HepG2 (cell line): ENCODE data around the gene ZNF341. TPM values are rescaled to one million over a fixed set of nuclear protein-coding genes. Genes with fewer than 3 reads are reported as not detected.

ENCODE experiments used
- ATAC-seq: fragments of 200-7000 bp; cut with Tn5 transposase; 3 replicates; pipeline ENCODE4 v1.9.1; 2020; ENCODE audit warnings: mild to moderate bottlenecking, moderate library complexity
- BruUV-seq: library from RNA; stranded (reverse); fragments of 400-500 nt; replicated peaks from 2 replicates; lab custom pipeline; 2021; lab: Mats Ljungman, UMichigan
- CTCF ChIA-PET: fragments of 300-600 bp; formaldehyde crosslinking; extraction: SDS; loops from one replicate; lab custom pipeline; 2021; ENCODE audit warnings: low total read pairs, inconsistent platforms, low intra/inter-chr PET ratio; lab: Yijun Ruan, JAX
- POLR2A ChIA-PET: fragments of 350-600 bp; sonication (Branson Sonifier 250); formaldehyde crosslinking; loops from one replicate; lab custom pipeline; 2020; ENCODE audit warnings: antibody characterized with exemption, inconsistent platforms; lab: Yijun Ruan, JAX
- DNase-seq: peaks from one replicate; pipeline ENCODE4 v3.0.0-alpha.2; 2015; ENCODE audit warnings: low spot score
- FAIRE-seq: peaks from 3 replicates; lab custom pipeline; 2011; peaks lifted over from hg19 to GRCh38; lab: Jason Lieb, UNC
- H2AFZ ChIP-seq: one replicate; pipeline ENCODE4 v1.6.1; 2011; ENCODE audit warnings: low read length, inconsistent platforms
- H3K27ac ChIP-seq: fragments of 300-600 bp; 3 replicates; pipeline ENCODE4 v1.8.0; 2011; ENCODE audit warnings: mixed run types, mild to moderate bottlenecking, mixed read lengths, low read length, inconsistent platforms; ENCODE audit not compliant: insufficient read depth; ENCODE audit errors: extremely low read length
- H3K27me3 ChIP-seq, 2 experiments: fragments of 200-600 bp in 1 of 2; 2 replicates in 1 of 2; 3 replicates in 1 of 2; pipeline versions ENCODE4 v1.6.0 to v1.8.0; 2011; ENCODE audit warnings: low read length in 2 of 2, mild to moderate bottlenecking in 2 of 2, moderate library complexity in 2 of 2, inconsistent platforms in 1 of 2; ENCODE audit not compliant: insufficient read depth in 2 of 2, control insufficient read depth in 1 of 2
- H3K36me3 ChIP-seq, 2 experiments: fragments of 200-600 bp in 1 of 2; replicated peaks in 1 of 2; 2 replicates in 1 of 2; 3 replicates in 1 of 2; pipeline versions ENCODE4 v1.5.1 to v1.8.0; 2011; ENCODE audit warnings: low read length in 2 of 2, inconsistent platforms in 1 of 2; ENCODE audit not compliant: insufficient read depth in 2 of 2, control insufficient read depth in 1 of 2
- H3K4me1 ChIP-seq: 2 replicates; pipeline ENCODE4 v1.5.1; 2012; ENCODE audit warnings: low read length, inconsistent platforms; ENCODE audit not compliant: insufficient read depth
- H3K4me2 ChIP-seq: 2 replicates; pipeline ENCODE4 v1.6.0; 2011; ENCODE audit warnings: low read depth, low read length, inconsistent platforms
- H3K4me3 ChIP-seq, 3 experiments: fragments of 200-600 bp in 1 of 3; sonication (generic), shearing (Covaris generic) in 1 of 3; replicated peaks in 1 of 3; 2 replicates each; pipeline ENCODE4 v1.5.1; 2011 to 2016; ENCODE audit warnings: low read length in 3 of 3, inconsistent platforms in 2 of 3, low read depth in 2 of 3, mild to moderate bottlenecking in 2 of 3, control low read depth in 1 of 3, mixed read lengths in 1 of 3; ENCODE audit not compliant: insufficient read depth in 1 of 3
- H3K79me2 ChIP-seq: one replicate; pipeline ENCODE4 v1.6.1; 2011; ENCODE audit warnings: low read length, inconsistent platforms; ENCODE audit not compliant: insufficient read depth
- H3K9ac ChIP-seq: 2 replicates; pipeline ENCODE4 v1.6.0; 2011; ENCODE audit warnings: mild to moderate bottlenecking, low read depth, low read length, inconsistent platforms; ENCODE audit not compliant: insufficient read depth
- H3K9me3 ChIP-seq: 2 replicates; pipeline ENCODE4 v1.5.1; 2012; ENCODE audit warnings: mild to moderate bottlenecking, low read length
- H4K20me1 ChIP-seq: 2 replicates; pipeline ENCODE4 v1.6.0; 2011; ENCODE audit warnings: inconsistent platforms, mild to moderate bottlenecking, low read length, moderate library complexity; ENCODE audit not compliant: insufficient read depth
- AHR ChIP-seq: IDR thresholded peaks from 2 replicates; pipeline ENCODE4 v1.6.1; 2018; ENCODE audit warnings: missing genetic modification reagents, missing compliant biosample characterization
- BRD4 ChIP-seq: sonication (generic); formaldehyde crosslinking; IDR thresholded peaks from 2 replicates; pipeline ENCODE4 v1.4.0; 2020; ENCODE audit warnings: missing genetic modification reagents
- CEBPG ChIP-seq: IDR thresholded peaks from 2 replicates; pipeline ENCODE4 v1.6.1; 2016
- DPF2 ChIP-seq: sonication (generic); formaldehyde crosslinking; IDR thresholded peaks from 2 replicates; pipeline ENCODE4 v1.4.0; 2020; ENCODE audit warnings: mild to moderate bottlenecking, low read depth, missing genetic modification reagents, borderline replicate concordance
- HHEX ChIP-seq: IDR thresholded peaks from 2 replicates; pipeline ENCODE4 v1.6.1; 2016; ENCODE audit warnings: control low read depth
- HIC2 ChIP-seq: sonication (generic); formaldehyde crosslinking; IDR thresholded peaks from 2 replicates; pipeline ENCODE4 v1.9.0; 2022; ENCODE audit warnings: low read depth, missing genetic modification reagents
- HOXD1 ChIP-seq: sonication (generic); formaldehyde crosslinking; IDR thresholded peaks from 2 replicates; pipeline ENCODE4 v1.5.0; 2020; ENCODE audit warnings: missing genetic modification reagents
- POGZ ChIP-seq: sonication (generic); formaldehyde crosslinking; IDR thresholded peaks from 2 replicates; pipeline ENCODE4 v1.4.0; 2020; ENCODE audit warnings: mild to moderate bottlenecking, missing genetic modification reagents
- PRPF4 ChIP-seq: fragments of 200-400 bp; formaldehyde crosslinking; IDR thresholded peaks from 2 replicates; pipeline ENCODE4 v1.6.1; 2016; ENCODE audit warnings: low read length, low read depth; ENCODE audit not compliant: poor library complexity, severe bottlenecking
- SYNCRIP ChIP-seq: fragments of 200-400 bp; formaldehyde crosslinking; IDR thresholded peaks from 2 replicates; pipeline ENCODE4 v1.6.1; 2018; ENCODE audit warnings: mild to moderate bottlenecking, low read depth, low read length; ENCODE audit not compliant: insufficient read depth
- TFE3 ChIP-seq: IDR thresholded peaks from 2 replicates; pipeline ENCODE4 v1.6.1; 2016
- YY1 ChIP-seq: IDR thresholded peaks from 2 replicates; pipeline ENCODE4 v1.6.1; 2011; ENCODE audit warnings: low read length, low read depth, moderate library complexity, mild to moderate bottlenecking; ENCODE audit not compliant: insufficient read depth, insufficient replicate concordance
- ZHX1 ChIP-seq: sonication (generic); formaldehyde crosslinking; IDR thresholded peaks from 2 replicates; pipeline ENCODE4 v1.8.1; 2022; ENCODE audit warnings: low read depth, mild to moderate bottlenecking, missing genetic modification reagents
- ZNF30 ChIP-seq: sonication (generic); formaldehyde crosslinking; IDR thresholded peaks from 2 replicates; pipeline ENCODE4 v1.5.0; 2020; ENCODE audit warnings: mild to moderate bottlenecking, missing genetic modification reagents
- ZNF337 ChIP-seq: sonication (generic); formaldehyde crosslinking; IDR thresholded peaks from 2 replicates; pipeline ENCODE4 v1.5.1; 2020; ENCODE audit warnings: missing genetic modification reagents, low read depth, mild to moderate bottlenecking, borderline replicate concordance
- whole genome bisulfite sequencing: methylation state at CpG from one replicate; pipeline ENCODE4 v1.1.6; 2017; ENCODE audit warnings: low lambda C conversion rate; 5-methylcytosine and 5-hydroxymethylcytosine counted together
- in situ Hi-C: cut with HindIII; loops from 2 replicates; pipeline ENCODE4 v1.10.0; 2017; ENCODE audit warnings: low pct_unique_long_range_greater_than_20kb; ENCODE audit not compliant: extremely low pct_ligation_motif_present
- intact Hi-C: fragments of 100-400 bp; cut with micrococcal nuclease; formaldehyde crosslinking; loops from one replicate; pipeline ENCODE4 v1.10.0; 2022; ENCODE audit not compliant: unreplicated experiment
- polyA plus RNA-seq, 8 experiments: library from polyadenylated mRNA; depleted of rRNA in 3 of 8; stranded (reverse) in 7 of 8; unstranded in 1 of 8; fragments of >200 nt; fragmentation: Illumina TruSeq in 4 of 8; extraction: Trizol in 4 of 8; gene quantifications; 2 replicates each; pipeline versions ENCODE4 v1.2.1 to v1.2.3, GENCODE V29; 2011 to 2016; ENCODE audit warnings: low read depth in 4 of 8, missing spikeins in 1 of 8, mixed read lengths in 1 of 8; ENCODE audit not compliant: insufficient read depth in 1 of 8
- total RNA-seq, 5 experiments: library from RNA; depleted of rRNA; stranded (reverse); fragments of >200 nt; fragmentation: Illumina TruSeq; extraction: Trizol; gene quantifications; 2 replicates each; pipeline ENCODE4 v1.2.3, GENCODE V29; 2016; ENCODE audit warnings: low read depth in 1 of 5

The ZNF341 gene
- total and polyA plus RNA-seq, 2 of the 13 experiments (the other 11 are each of a cell fraction or from before 2014, with no cell fraction given), result 1.1 to 2.2 TPM

- POLR2A ChIA-PET, result interaction anchor here (1.3 to 6.0 kb wide), 4 partner anchors 10 to 199 kb away, joined by 3 to 35 read pairs (median 5); partner anchors contain the start of gene CHMP4B
- TF ChIP-seq YY1, result no peak
- no peak for TF ChIP-seq BRD4 (CRISPR knock-in tag)
- TF ChIP-seq CEBPG (CRISPR knock-in tag), result peak; percentile 72
- TF ChIP-seq POGZ, result no peak
- TF ChIP-seq TFE3, result 0 out of 2 replicates have a peak, but pooled peaks have one; percentile 49
- peak; percentile 33; the same call in 1 of the 2 replicates for TF ChIP-seq ZHX1
- no peak for TF ChIP-seq SYNCRIP
- no peak for TF ChIP-seq ZNF30 (CRISPR knock-in tag)
- TF ChIP-seq DPF2 (CRISPR knock-in tag), result no peak
- TF ChIP-seq HOXD1 (CRISPR knock-in tag), result no peak
- TF ChIP-seq HHEX (CRISPR knock-in tag), result no peak
- TF ChIP-seq AHR, result no peak
- TF ChIP-seq PRPF4, result no peak
- TF ChIP-seq HIC2 (CRISPR knock-in tag), result no peak
- no peak for TF ChIP-seq ZNF337 (CRISPR knock-in tag)
Observed at GRCh38 chr20:33793011-33793931, 61.5 kb downstream of the ZNF341 start.

More at GRCh38 chr20:33793011-33793931, 61.5 kb downstream of the ZNF341 start:
- DNase-seq (peak; percentile 40), FAIRE-seq (peak; percentile 42), ATAC-seq (peak; percentile 58)
- Histone ChIP-seq H3K36me3 (no peaks in the 10 kb centered on the region), H3K4me2 (peak overlapping the region; percentile 81), H3K27me3 (0 out of 5 replicates have a peak, but pooled peaks cover 0 to 5% of the 10 kb centered on the region in 2 experiments), H3K4me3 (peak overlapping the region; percentile 2 to 59 (median 37)), H3K9ac (peak overlapping the region; percentile 26; the same call in 1 of the 2 replicates), H2AFZ (peak overlapping the region; percentile 48), H4K20me1 (no peaks in the 10 kb centered on the region), H3K4me1 (peaks cover 45% of the 10 kb centered on the region), H3K79me2 (no peaks in the 10 kb centered on the region), H3K27ac (no peak overlapping the region), H3K9me3 (no peaks in the 10 kb centered on the region)
- in situ Hi-C loops, result no loop called here
- no TSS peak for BruUV-seq
- 11% methylated on average over 21 of the region's 21 CpGs for WGBS
- intact Hi-C loops, result loop anchor here (2.0 to 10.0 kb wide), 4 partner anchors 49 to 336 kb away; no protein-coding TSS in a partner anchor
- CTCF ChIA-PET, result no interaction called here
